Fibroblast of the aortic adventitia (primary cell): ENCODE results near the gene FGF14. TPM values are rescaled to one million over a fixed set of nuclear protein-coding genes. Genes with fewer than 3 reads are reported as not detected.

Experiments used
- DNase-seq: peaks from one replicate; pipeline ENCODE4 v3.0.0-alpha.2; 2010; ENCODE audit warnings: low read depth
- H3K4me3 ChIP-seq: 2 replicates; pipeline ENCODE4 v1.5.1; 2011; ENCODE audit warnings: low read depth, mild to moderate bottlenecking, control low read depth, low read length, moderate library complexity
- total RNA-seq: library from RNA; depleted of rRNA; stranded (reverse); fragments of >200 nt; gene quantifications from 2 replicates; pipeline ENCODE4 v1.2.3, GENCODE V29; 2012; ENCODE audit warnings: low replicate concordance
- TF ChIP-seq, protein P1 (sequence below): IDR thresholded peaks from 2 replicates; pipeline ENCODE4 v1.5.1; 2011; ENCODE audit warnings: mild to moderate bottlenecking, low read length, control low read depth, inconsistent platforms; ENCODE audit not compliant: insufficient read depth

The FGF14 gene
- total RNA-seq, 1 donor: 1.4 TPM

DNA sequence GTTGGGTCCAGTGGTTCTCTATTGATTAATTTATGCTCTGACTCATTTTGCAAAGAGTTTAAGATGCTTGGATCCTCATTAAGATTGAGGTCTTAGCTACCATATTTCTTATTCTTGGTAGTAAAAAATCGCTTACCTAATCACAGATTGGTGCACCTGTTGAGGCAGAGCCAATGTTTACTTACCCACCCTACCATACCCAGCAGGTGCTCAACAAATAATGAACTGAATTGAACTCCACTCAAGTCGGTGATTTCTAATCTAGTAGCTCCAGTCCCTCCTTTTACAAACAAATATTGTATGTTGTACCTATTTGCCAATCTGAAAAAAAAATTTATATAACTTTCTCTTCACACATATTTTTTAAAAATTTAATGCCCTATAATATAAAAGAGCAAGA lies 361.0 kb downstream of the FGF14 start:
- no peak overlapping the region for H3K4me3 ChIP-seq
- TF ChIP-seq, protein P1, sequence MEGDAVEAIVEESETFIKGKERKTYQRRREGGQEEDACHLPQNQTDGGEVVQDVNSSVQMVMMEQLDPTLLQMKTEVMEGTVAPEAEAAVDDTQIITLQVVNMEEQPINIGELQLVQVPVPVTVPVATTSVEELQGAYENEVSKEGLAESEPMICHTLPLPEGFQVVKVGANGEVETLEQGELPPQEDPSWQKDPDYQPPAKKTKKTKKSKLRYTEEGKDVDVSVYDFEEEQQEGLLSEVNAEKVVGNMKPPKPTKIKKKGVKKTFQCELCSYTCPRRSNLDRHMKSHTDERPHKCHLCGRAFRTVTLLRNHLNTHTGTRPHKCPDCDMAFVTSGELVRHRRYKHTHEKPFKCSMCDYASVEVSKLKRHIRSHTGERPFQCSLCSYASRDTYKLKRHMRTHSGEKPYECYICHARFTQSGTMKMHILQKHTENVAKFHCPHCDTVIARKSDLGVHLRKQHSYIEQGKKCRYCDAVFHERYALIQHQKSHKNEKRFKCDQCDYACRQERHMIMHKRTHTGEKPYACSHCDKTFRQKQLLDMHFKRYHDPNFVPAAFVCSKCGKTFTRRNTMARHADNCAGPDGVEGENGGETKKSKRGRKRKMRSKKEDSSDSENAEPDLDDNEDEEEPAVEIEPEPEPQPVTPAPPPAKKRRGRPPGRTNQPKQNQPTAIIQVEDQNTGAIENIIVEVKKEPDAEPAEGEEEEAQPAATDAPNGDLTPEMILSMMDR: no peak
- DNase-seq: no peak

DNA sequence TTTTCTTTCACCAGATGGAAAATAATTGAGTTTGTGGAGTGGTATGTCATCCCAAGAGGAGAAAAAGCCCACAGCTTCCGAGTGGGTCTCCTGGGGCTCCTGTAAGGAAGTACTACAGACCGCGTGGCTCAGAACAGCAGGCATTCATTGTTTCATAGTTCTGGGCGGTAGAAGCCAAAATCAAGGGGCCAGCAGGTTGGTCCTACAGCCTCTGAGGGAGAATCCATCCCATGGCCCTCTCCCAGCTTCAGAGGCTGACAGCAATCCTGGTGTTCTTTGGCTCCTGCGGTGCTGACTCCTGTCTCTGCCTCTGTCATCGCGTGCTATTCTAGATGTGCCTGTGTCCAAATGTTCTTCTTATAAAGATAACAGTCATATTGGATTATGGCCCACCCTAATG lies 362.6 kb downstream of the FGF14 start:
- H3K4me3 ChIP-seq: no peak overlapping the region
- TF ChIP-seq, protein P1: no peak
- DNase-seq: no peak

DNA sequence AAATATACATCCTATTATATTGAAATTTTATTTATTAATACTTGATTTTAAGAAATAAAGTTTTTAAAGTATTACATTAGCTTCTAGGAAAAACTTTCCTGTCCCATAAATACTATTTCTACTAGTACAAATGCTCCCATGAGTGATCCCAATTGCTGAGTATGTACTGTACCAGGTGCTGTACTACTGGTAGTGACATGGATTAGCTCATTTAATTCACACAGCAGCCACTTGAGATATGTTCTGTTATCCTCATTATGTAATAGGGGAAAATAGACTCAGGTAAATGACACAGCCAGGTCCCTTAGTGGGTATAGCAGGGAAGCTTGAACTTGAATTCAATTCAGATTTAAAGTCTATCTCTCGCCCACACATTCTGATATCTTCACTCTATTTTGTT lies 363.1 kb downstream of the FGF14 start:
- H3K4me3 ChIP-seq: no peak overlapping the region
- TF ChIP-seq, protein P1: no peak
- DNase-seq: no peak

DNA sequence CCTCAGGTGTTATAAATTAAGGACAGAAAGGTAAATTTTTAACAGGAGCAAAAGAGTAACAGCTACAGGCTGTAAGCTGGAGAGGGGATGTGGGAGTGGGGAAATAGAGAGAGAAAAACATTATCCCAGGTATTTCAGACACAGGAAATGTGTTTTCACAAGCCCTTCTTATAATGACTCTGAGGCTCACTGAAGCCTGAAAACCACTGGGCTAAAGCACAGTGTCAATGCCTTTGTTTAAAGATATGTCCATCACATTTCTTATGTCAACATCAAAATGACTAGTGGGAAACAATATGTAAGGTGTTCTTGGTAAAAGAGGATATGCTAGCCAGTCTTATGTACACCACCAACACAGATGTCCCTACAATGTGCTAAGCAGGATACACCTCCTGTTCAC lies 365.9 kb downstream of the FGF14 start:
- H3K4me3 ChIP-seq: no peak overlapping the region
- TF ChIP-seq, protein P1: no peak
- no peak for DNase-seq

DNA sequence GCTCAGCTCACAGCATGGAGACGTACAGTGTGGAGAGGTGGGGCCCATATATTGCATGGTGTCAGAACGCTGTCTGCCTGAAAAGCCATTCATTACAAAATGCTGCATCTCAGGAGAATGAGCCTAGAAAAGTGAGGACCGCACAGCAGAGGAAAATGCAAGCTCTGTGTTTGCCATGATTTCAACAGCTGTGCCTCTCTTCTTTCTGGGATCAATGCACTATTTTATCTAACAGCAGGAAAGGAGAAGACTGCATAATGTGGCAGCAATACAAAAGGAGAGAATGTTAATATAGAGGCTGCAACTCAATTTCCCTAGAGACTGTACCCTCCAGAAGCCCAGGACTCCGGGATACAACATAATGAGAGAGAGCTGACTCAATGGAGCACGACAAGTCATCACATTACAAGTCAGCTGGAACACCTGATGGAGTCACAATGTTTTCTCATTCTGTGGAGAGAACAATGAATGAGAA lies 368.0 kb downstream of the FGF14 start:
- TF ChIP-seq, protein P1: no peak
- no peak overlapping the region for H3K4me3 ChIP-seq
- DNase-seq: no peak

DNA sequence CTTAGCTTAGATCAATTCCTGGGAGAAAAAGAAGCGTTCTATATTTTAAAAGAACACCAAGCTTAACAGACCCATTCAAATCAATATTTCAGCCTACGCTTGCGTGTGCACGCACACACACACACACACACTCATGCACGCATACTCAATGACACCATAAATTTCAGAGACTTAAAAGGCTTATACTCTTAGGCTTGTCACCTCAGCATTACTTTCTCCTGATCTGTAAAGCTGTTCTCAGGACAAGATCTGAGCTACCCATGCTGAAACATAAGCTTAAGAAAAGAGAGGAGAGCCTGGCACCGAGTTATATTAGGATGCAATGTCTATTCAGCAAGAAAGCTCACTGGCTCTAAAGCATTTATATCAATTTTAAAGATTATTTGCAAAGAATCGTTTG lies 368.5 kb downstream of the FGF14 start:
- no peak overlapping the region for H3K4me3 ChIP-seq
- no peak for DNase-seq
- TF ChIP-seq, protein P1: no peak

DNA sequence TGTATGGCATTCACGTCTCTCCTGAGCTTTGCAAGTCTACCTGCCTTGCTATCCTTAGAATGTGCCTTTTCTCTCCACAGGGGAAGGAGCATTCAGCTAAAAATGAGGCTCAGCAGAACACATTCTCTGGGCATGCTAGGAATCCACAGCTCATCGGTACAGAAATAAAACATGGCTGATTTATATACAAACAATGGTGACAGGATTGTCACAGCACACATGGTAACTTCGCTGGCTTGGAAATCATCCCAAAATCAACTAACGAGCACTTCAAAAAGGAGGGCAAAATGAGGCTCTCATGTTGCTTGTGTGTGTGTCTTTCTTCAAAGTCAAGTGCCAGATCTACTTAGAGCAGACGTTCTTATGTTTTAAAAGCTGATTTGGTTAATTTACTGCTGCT lies 373.0 kb downstream of the FGF14 start:
- DNase-seq: no peak
- H3K4me3 ChIP-seq: no peak overlapping the region
- TF ChIP-seq, protein P1: no peak
